Activated naive CD4-positive, alpha-beta T cell (primary cell): ENCODE data around the gene BTBD7.

Source experiments
- DNase-seq, 4 experiments: peaks; one replicate each; lab custom pipeline; 2025; lab: John Stamatoyannopoulos, UW

The BTBD7 gene

GRCh38 chr14:93329965-93330608 lies 2.7 kb downstream of the BTBD7 start:
- DNase-seq: no peak

GRCh38 chr14:93328546-93328945 lies 4.3 kb downstream of the BTBD7 start:
- DNase-seq: no peak

DNA sequence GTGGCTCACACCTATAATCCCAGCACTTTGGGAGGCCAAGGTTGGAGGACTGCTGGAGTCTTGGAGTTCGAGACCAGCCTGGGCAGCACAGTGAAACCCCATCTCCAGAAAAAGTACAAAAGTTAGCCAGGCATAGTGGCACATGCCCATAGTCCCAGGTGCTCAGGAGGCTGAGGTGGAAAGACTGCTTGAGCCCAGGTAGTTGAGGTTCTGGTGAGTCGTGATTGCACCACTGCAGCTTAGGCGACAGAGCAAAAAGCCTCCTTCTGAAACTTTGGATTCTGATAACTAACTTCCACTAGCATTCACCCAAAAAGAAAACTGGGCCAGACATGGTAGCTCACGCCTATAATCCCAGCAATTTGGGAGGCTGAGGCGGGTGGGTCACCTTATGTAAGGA lies 6.6 kb downstream of the BTBD7 start:
- DNase-seq: no peak

GRCh38 chr14:93323600-93324174 lies 9.1 kb downstream of the BTBD7 start:
- no peak for DNase-seq

DNA sequence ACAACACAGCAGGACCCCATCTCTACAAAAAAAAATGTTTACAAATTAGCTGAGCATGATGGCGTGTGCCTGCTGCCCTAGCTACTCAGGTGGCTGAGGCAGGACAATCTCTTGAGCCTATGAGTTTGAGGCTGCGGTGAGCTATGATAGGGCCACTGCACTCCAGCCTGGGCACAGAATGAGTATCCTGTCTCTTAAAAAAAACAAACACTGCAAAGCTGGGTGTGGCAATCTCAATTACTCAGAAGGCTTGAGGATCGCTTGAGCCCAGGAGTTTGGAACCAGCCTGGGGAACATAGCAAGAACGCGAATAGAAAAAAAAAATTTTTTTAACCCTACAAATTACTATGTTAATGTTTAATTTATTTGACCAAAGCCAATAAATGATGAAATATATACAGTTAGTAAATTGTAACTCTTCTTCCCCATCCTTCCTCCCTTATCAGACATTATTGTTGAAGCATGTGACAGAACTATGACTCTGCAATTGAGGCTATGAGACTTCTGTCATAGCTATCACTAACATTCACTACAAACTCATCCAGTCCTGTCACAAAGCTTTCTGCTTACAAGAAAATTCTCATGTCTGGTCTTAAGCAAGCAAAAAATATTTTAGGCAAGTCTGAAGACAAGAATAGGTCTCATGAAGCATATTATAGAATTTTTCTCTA lies 9.8 kb downstream of the BTBD7 start:
- no peak for DNase-seq

- DNase-seq: no peak
Observed at GRCh38 chr14:93320489-93320888, 12.3 kb downstream of the BTBD7 start.

- DNase-seq: no peak
Observed at GRCh38 chr14:93319958-93320357, 12.9 kb downstream of the BTBD7 start.

DNA sequence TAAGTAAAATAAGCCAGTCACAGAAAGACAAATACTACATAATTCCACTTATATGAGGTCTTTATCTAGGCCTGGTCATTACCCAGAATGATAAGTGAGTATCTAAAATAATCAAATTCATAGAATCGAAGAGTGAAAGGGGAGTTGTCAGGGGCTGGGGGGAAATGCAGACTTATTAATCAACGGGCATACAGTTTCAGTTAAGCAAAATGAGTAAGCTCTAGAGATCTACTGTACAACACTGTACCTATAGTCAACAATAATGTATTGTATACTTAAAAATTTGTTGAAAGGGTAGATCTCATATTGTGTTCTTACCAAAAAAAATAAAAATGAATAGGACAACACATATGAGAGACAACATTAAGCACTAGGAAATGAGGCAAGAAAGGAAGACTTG lies 13.3 kb downstream of the BTBD7 start:
- DNase-seq: no peak

DNA sequence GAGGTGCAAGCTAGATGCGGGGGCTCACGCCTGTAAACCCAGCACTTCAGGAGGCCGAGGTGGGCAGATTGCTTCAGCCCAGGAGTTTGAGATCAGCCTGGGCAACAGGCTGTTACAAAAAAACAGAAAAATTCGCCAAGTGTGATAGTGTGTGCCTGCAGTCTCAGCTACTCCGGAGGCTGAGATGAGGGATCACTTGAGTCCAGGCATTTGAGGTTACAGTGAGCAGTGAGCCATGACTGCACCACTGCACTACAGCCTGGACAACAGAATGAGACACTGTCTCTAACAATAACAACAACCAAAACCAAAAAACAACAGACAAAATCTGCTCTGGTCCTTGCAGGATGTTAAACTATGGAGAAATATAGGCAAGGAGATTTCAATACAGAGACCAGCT lies 13.9 kb downstream of the BTBD7 start:
- no peak for DNase-seq

DNA sequence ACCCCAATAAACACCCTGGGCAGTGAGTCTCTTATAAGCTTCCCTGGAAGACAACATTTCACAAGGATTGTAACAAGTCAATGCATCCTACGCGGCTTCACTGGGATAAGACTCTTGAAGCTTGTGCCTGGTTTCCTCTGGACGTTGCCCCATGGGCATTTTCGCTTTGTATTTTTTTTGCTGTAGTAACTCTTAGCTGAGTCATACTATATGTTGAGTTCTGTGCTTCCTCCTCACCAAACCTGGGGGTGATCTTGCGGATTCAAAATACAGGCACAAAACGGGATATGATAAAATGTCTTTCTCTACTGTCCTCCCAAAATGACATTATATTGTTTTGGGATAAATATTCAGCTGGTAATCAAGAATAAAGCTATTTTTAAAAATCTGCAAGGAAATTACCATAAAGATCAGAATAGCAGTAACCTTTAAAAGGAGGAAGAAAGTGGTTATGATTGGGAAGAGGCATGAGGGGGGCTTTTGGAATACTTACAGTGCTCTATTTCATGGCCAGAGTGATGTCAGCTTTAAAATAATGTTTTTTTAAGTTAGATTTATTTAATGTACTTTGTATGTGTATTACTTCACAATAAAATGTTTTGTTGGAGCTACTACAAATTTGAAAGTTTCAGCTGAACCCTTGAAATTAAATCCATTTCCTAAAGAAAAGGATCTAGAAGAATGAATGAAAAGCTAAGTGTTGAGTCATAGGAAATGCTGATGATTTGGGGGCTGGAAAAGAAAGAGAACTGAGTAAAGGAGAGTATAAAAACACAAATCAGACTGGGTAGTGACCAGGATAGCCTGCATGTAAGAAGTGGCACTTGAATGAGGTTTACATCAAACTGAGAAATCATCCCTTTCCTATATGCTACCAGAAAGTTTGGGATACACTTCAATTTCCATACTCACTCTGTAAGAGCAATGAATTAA lies 14.7 kb downstream of the BTBD7 start:
- DNase-seq: no peak

DNA sequence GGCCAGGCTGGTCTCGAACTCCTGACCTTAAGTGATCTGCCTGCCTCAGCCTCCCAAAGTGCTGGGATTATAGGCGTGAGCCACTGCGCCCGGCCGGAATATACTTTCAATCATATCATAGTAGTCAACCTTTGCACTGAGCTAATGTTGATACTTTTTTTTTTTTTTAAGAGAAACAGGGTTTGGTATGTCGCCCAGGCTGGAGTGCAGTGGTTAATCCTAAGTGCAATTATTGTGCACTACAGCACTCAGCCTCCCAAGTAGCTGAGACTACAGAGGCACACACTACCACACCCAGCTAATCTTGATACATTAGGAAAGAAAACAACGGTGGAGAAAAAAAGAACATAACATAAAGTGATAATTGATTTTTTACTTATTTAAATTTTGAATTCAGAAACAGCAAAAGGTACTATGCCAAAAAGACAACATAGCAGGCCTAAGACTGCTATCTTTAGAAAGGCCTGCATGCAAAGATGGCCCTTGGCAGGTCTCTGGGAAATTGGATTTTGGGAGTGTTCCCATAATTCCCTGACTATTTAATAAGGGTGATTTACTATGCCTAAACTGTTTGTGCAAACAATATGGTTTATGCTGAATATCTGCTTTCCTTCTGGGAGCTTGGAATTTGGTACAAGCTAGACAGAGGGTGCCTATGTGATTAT lies 15.5 kb downstream of the BTBD7 start:
- no peak for DNase-seq

GRCh38 chr14:93316716-93317115 lies 16.1 kb downstream of the BTBD7 start:
- no peak for DNase-seq

- DNase-seq: no peak
Observed at GRCh38 chr14:93315575-93315974, 17.3 kb downstream of the BTBD7 start.

DNA sequence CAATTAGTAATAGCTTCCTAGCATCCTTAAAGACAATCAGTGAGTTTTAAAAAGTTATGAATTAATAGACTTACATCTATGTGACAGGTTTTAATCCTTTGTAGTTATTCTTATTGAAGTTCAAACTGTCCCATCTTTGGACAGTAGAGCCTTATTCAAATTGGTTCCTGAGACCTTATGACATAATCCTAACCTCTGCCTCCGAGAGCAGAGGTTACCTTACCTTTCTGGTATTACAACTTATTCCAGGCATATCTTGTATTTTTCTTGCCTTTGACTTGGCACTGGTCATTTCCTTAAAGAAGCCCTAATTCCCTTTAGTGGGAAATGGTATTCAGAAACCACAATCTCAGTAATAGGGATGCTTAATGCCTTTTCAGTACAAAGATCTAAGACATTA lies 21.8 kb downstream of the BTBD7 start:
- no peak for DNase-seq

DNA sequence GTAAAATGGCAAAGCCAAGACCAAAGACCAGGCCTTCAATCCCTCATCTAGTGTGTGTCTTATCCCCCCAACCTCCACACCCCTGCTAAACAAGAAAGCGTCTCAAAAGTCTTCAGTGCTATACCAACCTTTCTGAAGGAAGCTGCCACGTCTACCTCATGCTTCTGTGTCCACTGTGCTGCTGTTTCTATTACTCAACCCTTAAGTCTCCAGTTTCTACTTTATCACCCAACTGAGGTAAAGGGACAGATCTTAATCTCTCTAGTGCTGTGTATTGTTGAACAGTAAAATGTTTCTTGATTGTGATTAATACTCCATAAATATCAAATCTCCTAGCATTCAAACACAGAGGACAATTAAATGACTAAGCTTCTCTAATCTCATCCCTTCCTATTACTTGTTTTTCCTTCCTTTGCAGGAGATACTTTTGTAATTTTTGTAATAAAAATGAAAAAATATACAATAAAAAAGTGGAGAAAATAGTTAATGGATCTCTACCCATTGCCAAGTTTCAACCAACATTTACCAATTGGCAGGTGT lies 23.3 kb downstream of the BTBD7 start:
- DNase-seq: no peak

- no peak for DNase-seq
Observed at GRCh38 chr14:93308686-93309345, 24.0 kb downstream of the BTBD7 start.

DNA sequence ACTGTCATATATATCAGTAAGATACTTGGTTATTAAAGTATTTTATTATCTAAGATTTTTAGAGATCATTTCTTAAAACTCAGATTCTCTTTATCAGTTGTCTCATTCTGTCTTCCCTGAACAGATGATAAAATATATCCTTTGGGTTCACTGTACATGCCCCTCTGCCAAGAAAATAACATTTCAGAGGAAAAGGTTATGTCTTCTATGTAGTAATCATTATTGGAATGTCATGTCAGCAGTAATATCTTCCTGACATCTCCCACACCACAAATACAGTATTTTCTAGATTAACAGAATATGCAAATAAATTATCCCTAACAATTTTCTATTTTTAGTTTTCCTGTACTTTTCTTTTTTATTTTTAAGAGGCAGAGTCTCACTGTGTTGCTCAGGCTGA lies 26.0 kb downstream of the BTBD7 start:
- DNase-seq: no peak

- DNase-seq: no peak
Observed at GRCh38 chr14:93305725-93306418, 27.0 kb downstream of the BTBD7 start.

DNA sequence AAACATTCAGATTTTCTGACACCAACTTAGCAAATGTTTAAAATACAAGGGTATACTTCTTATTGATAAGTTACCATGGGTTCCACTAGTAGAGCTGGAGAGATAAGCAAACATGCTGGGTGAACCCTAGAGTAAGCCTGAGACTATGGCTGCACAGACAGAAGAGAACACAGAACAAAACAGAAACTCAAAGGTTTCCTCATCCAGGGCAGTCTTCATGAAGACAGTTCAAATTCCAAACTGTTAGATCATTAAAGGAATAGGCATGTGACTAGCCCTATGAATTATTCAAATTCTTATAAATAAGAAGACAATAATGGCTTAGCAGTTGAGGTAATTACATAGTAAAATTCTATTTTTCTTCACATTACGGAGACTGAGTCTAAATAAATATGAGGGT lies 28.1 kb downstream of the BTBD7 start:
- DNase-seq: no peak

GRCh38 chr14:93303659-93304058 lies 29.2 kb downstream of the BTBD7 start:
- DNase-seq: no peak
